Mesothelial cell of epicardium (in vitro differentiated cells): ENCODE data around the gene MED14. TPM values are rescaled to one million over a fixed set of nuclear protein-coding genes. Genes with fewer than 3 reads are reported as not detected.

Experiments
- DNase-seq, 2 experiments: peaks; one replicate each; pipeline ENCODE4 v3.0.0; 2021; ENCODE audit warnings: low spot score in 2 of 2; ENCODE audit not compliant: unreplicated experiment in 2 of 2
- H3K27ac Mint-ChIP-seq: 2 replicates; pipeline ENCODE4 v1.8.0; 2021; ENCODE audit warnings: mixed read lengths
- H3K27me3 Mint-ChIP-seq: 2 replicates; pipeline ENCODE4 v1.8.0; 2021; ENCODE audit warnings: low read depth, mixed read lengths
- H3K36me3 Mint-ChIP-seq: 2 replicates; pipeline ENCODE4 v1.8.0; 2021; ENCODE audit warnings: mixed read lengths
- H3K4me1 Mint-ChIP-seq: 2 replicates; pipeline ENCODE4 v1.8.0; 2021; ENCODE audit warnings: mixed read lengths
- H3K4me3 Mint-ChIP-seq: 2 replicates; pipeline ENCODE4 v1.8.0; 2021; ENCODE audit warnings: mild to moderate bottlenecking, moderate library complexity, mixed read lengths
- H3K9me3 Mint-ChIP-seq: 2 replicates; pipeline ENCODE4 v1.8.0; 2021; ENCODE audit warnings: mixed read lengths
- total RNA-seq: library from RNA; stranded (reverse); gene quantifications from 3 replicates; pipeline ENCODE4 v1.2.1, GENCODE V29; 2021
- TF ChIP-seq, protein P1 (sequence below): fragments of 200-600 bp; sonication (generic); IDR thresholded peaks from one replicate; pipeline ENCODE4 v1.5.0; 2021; ENCODE audit warnings: antibody characterized with exemption; ENCODE audit not compliant: unreplicated experiment

Gene MED14
- total RNA-seq, 1 donor from 2014 or later: 46.8 TPM

DNA sequence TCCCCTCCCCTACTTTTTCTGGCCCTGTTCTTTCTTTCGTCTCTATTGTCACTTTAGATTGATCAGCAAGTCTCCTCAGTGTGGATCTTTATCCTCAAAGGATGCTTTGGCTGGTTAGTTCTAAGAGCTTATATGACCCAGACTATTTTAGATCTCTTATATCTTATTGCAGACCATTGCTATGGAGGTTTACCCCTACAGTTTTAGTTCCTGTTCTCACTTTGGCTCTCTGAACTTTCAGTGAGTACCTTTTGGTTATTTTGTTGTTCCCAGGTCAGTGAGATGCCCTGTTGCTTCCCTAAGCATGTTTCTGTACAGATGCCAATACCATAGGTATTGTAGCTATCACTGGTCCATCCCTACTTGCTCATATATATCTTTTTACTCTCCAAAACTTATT is 24.0 kb upstream of the MED14 start:
- Mint-ChIP-seq H3K9me3 (peaks cover 12% of the 10 kb centered on the region), H3K4me1 (no peaks in the 10 kb centered on the region), H3K27ac (no peak overlapping the region), H3K27me3 (no peaks in the 10 kb centered on the region), H3K4me3 (no peak overlapping the region), H3K36me3 (no peaks in the 10 kb centered on the region)
- no peak for DNase-seq
- TF ChIP-seq, protein P1, sequence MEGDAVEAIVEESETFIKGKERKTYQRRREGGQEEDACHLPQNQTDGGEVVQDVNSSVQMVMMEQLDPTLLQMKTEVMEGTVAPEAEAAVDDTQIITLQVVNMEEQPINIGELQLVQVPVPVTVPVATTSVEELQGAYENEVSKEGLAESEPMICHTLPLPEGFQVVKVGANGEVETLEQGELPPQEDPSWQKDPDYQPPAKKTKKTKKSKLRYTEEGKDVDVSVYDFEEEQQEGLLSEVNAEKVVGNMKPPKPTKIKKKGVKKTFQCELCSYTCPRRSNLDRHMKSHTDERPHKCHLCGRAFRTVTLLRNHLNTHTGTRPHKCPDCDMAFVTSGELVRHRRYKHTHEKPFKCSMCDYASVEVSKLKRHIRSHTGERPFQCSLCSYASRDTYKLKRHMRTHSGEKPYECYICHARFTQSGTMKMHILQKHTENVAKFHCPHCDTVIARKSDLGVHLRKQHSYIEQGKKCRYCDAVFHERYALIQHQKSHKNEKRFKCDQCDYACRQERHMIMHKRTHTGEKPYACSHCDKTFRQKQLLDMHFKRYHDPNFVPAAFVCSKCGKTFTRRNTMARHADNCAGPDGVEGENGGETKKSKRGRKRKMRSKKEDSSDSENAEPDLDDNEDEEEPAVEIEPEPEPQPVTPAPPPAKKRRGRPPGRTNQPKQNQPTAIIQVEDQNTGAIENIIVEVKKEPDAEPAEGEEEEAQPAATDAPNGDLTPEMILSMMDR: no peak

DNA sequence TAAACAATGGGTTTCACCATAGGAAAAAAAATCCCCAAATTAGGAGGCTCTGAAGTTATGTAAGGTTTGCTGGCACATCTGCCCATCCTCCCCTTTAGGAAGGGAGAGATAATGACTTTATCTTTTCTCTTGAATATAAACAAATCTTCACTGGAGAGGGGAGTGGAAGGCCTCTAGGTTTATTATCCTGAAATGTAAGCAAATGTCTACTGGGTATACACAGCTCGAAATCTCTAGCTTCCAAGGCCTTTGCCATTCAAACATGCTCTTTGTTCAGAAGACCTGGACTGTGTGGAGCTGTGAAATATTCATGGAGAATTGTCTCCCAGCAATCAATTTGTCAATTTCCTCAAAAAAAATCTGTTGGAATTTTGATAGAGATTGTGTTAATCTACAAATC is 21.7 kb upstream of the MED14 start:
- no peaks in the 10 kb centered on the region for H3K36me3 Mint-ChIP-seq
- no peaks in the 10 kb centered on the region for H3K27me3 Mint-ChIP-seq
- DNase-seq: no peak
- no peak overlapping the region for H3K27ac Mint-ChIP-seq
- H3K4me3 Mint-ChIP-seq: no peak overlapping the region
- peaks cover 29% of the 10 kb centered on the region for H3K9me3 Mint-ChIP-seq
- TF ChIP-seq, protein P1: no peak
- H3K4me1 Mint-ChIP-seq: no peaks in the 10 kb centered on the region

DNA sequence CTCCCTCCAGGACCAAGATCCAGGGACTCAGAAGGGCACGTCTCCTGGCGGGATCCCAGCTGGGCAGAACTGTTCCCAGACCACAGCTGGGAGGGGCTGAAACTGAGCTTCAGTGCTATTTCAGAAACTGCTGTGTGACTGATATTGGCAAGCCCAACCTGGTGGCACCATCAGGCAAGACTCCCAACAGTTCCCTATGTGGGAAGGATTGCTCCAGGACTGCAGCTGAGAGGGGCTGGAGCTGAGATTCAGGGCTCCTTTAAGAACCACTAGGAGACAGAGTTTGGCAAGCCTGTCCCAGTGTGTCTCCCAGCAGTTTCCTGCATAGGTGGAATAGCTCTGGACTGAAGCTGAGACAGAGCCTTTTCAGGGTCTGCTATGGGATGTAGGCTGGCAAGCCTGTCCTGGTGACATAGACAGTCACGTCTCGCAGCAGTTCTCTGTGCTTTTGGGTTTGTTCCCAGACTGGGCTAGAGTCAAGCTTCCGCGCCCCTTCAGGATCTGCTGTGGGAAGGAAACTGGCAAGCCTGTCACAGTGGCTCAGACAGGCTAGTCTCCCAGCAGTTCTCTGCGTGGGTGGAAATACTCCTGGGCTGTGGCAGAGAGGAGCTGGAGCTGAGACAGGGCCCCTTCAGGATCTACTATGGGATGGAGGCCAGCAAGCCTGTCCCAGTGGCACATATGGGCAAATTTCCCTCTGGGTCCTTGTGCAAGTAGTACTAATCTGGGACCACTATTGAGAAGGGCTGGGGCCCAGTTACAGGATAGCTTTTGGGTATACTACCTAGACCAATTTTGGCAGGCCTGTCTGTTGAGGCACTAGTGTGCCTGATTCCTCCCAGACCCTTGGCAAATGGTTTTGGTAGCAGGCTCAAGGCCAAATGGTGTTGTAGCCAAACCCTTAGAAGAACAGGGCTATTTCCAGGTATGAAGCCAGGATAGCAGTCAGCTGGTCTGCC is 20.2 kb upstream of the MED14 start:
- Mint-ChIP-seq H3K27me3 (no peaks in the 10 kb centered on the region), H3K4me1 (no peaks in the 10 kb centered on the region), H3K36me3 (peaks cover 1% of the 10 kb centered on the region), H3K27ac (no peak overlapping the region), H3K9me3 (peaks cover 38% of the 10 kb centered on the region), H3K4me3 (no peak overlapping the region)
- no peak for DNase-seq
- TF ChIP-seq, protein P1: no peak

DNA sequence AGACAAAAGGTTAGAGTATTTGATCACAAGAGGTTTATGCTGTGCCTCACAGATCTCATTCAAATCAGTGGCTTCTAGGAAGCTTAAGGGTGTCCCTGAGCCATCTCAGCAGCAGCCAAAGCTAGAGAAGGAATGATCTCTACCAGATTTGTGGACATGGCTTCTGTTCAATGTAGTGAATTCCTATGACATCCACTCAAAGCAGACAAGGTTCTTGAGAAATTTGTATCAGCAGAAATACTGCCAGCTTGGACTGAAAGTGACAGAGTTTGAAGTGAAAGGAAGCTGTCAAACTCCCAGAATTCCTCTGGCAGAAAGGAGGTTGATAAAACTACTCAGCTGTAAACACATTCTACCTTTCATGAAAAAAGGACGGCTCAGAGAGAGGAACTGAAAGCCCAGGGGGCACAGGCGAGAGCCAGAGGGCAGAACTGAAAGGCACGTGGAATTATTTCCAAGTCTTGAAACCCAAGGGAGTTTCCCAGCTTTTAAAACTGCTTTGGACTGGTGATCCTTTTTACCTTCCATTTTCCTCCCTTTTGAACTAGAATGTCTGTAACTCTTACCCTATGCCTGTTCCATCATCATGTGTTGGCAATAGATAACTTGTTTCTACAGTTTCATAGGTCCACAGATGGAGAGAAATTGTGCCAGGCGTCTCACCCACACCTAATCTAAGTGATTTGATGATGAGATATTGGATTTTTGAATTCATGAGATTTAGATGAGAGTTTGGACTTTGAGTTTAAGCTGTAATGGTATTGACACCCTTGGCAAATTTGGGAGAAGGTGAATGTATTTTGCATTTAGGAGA is 14.5 kb upstream of the MED14 start:
- TF ChIP-seq, protein P1: no peak

DNA sequence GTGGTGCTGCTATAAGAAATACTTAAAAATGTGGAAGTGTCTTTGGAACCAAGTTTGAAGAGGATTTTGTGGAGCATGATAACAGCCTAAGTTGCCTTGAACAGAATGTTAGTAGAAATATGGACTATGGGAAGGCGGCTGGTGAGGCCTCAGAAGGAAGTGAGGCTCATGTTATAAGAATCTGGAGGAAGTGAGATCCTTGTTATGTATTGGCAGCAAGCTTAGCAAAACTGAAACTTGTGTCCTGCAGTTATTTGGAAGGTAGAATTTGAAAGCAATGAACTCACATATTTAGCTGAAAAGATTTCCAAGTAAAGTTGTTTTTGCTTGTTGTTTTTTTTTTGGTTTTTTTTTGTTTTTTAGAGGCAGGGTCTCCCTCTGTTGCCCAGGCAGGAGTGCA is 13.6 kb upstream of the MED14 start:
- TF ChIP-seq, protein P1: no peak
- no peaks in the 10 kb centered on the region for H3K4me1 Mint-ChIP-seq
- no peak overlapping the region for H3K27ac Mint-ChIP-seq
- no peak overlapping the region for H3K4me3 Mint-ChIP-seq
- H3K27me3 Mint-ChIP-seq: no peaks in the 10 kb centered on the region
- peaks cover 49% of the 10 kb centered on the region for H3K9me3 Mint-ChIP-seq
- H3K36me3 Mint-ChIP-seq: peaks cover 1% of the 10 kb centered on the region
- DNase-seq: no peak

More for the DNA sequence above, 14.5 kb upstream of the MED14 start:
- no peak for DNase-seq
- Mint-ChIP-seq H3K27ac (no peak overlapping the region), H3K4me3 (no peak overlapping the region), H3K4me1 (no peaks in the 10 kb centered on the region), H3K9me3 (peaks cover 54% of the 10 kb centered on the region), H3K36me3 (peaks cover 1% of the 10 kb centered on the region), H3K27me3 (no peaks in the 10 kb centered on the region)
